Lung (tissue), 12 donors: ENCODE measurements around the gene FGFR3. TPM values are rescaled to one million over a fixed set of nuclear protein-coding genes. Genes with fewer than 3 reads are reported as not detected.

ENCODE experiments used
- ATAC-seq: fragments of 200-7000 bp; cut with Tn5 transposase; one replicate; pipeline ENCODE4 v1.9.1; 2020; ENCODE audit warnings: moderate number of reproducible peaks; ENCODE audit not compliant: insufficient read depth, low FRiP score
- DNase-seq, 3 donors: peaks; one replicate each; pipeline ENCODE4 v3.0.0-alpha.2; 2013 to 2017
- H3K27ac ChIP-seq, 2 donors: one replicate each; pipeline ENCODE4 v1.5.1; 2013; ENCODE audit warnings: mild to moderate bottlenecking in 2 of 2, moderate library complexity in 2 of 2, control low read depth in 1 of 2, inconsistent platforms in 1 of 2, low read depth in 1 of 2, low read length in 1 of 2
- H3K27me3 ChIP-seq, 3 donors: one replicate each; pipeline ENCODE4 v1.5.1; 2013; ENCODE audit warnings: low read length in 2 of 3; ENCODE audit not compliant: control insufficient read depth in 3 of 3, insufficient read depth in 3 of 3
- H3K36me3 ChIP-seq, 4 donors: one replicate each; pipeline ENCODE4 v1.5.1; 2013; ENCODE audit warnings: low read length in 4 of 4, mild to moderate bottlenecking in 1 of 4, moderate library complexity in 1 of 4; ENCODE audit not compliant: control insufficient read depth in 4 of 4, insufficient read depth in 4 of 4
- H3K4me1 ChIP-seq, 5 donors: one replicate each; pipeline ENCODE4 v1.5.1; 2013; ENCODE audit warnings: low read length in 5 of 5, mild to moderate bottlenecking in 2 of 5, moderate library complexity in 1 of 5; ENCODE audit not compliant: control insufficient read depth in 5 of 5, insufficient read depth in 5 of 5
- H3K4me3 ChIP-seq: one replicate; pipeline ENCODE4 v1.5.1; 2013; ENCODE audit warnings: mild to moderate bottlenecking, control low read depth, moderate library complexity
- H3K9ac ChIP-seq, 2 donors: one replicate each; pipeline ENCODE4 v1.5.1; 2013; ENCODE audit warnings: low read length in 2 of 2, control low read depth in 1 of 2; ENCODE audit not compliant: insufficient read depth in 1 of 2
- H3K9me3 ChIP-seq, 4 donors: one replicate each; pipeline ENCODE4 v1.5.1; 2013; ENCODE audit warnings: low read length in 3 of 4, mild to moderate bottlenecking in 1 of 4, moderate library complexity in 1 of 4; ENCODE audit not compliant: control insufficient read depth in 4 of 4, insufficient read depth in 3 of 4
- CTCF ChIP-seq: IDR thresholded peaks from 2 replicates; pipeline ENCODE4 v1.5.1; 2012; ENCODE audit warnings: mild to moderate bottlenecking; ENCODE audit errors: control extremely low read depth, extremely low read depth
- WGBS, 2 donors: extraction: QIAGEN DNeasy Blood & Tissue Kit; methylation state at CpG; one replicate each; pipeline ENCODE4 v1.1.7; 2013; 5-methylcytosine and 5-hydroxymethylcytosine counted together
- polyA plus RNA-seq, 2 donors: library from polyadenylated mRNA; stranded (reverse); fragments of 200-250 nt; gene quantifications; one replicate each; pipeline ENCODE4 v1.2.1, GENCODE V29; 2013
- total RNA-seq, 2 donors: library from RNA; depleted of rRNA in 1 of 2; stranded (reverse); fragments of >200 nt in 1 of 2; gene quantifications; one replicate each; pipeline ENCODE4 v1.2.1, GENCODE V29; 2014 to 2021
- donor health status: control.
- donor health status: control.
- donor health status: Bipolar disorder and iron deficiency.
- donor health status: healthy.
- donor health status: DM: yes; HTN: yes; CAD: no.

FGFR3 gene
- total and polyA plus RNA-seq, 4 donors = 8.1 to 99.3 (median 22.4) TPM

- Histone ChIP-seq H3K4me1 (peaks cover 0 to 60% (median 5%) of the 10 kb centered on the region in 5 donors), H3K36me3 (no peaks in the 10 kb centered on the region), H3K9me3 (no peaks in the 10 kb centered on the region), H3K9ac (peak overlapping the region in 1 of 2 donors; percentile 63), H3K27ac (peak overlapping the region in 1 of 2 donors; percentile 76), H3K4me3 (no peak overlapping the region), H3K27me3 (no peaks in the 10 kb centered on the region)
- ATAC-seq (no peak), DNase-seq (peak; percentile 47 to 68 (median 65))
- TF ChIP-seq CTCF = no peak
- WGBS, 2 donors = 17 to 32% methylated on average over 17 to 30 of the region's 32 CpGs
Observed at GRCh38 chr4:1767770-1768366, 25.2 kb upstream of the FGFR3 start.

GRCh38 chr4:1768367-1769034, 24.6 kb upstream of the FGFR3 start:
- H3K9ac ChIP-seq = peak overlapping the region in 1 of 2 donors; percentile 63
- ATAC-seq (no peak), DNase-seq (peak; percentile 75 to 89 (median 88))
- no peak overlapping the region for H3K4me3 ChIP-seq
- no peaks in the 10 kb centered on the region for H3K36me3 ChIP-seq
- peaks cover 0 to 64% (median 5%) of the 10 kb centered on the region in 5 donors for H3K4me1 ChIP-seq
- WGBS, 2 donors = 58 to 61% methylated on average over 23 of the region's 23 CpGs
- peak overlapping the region in 1 of 2 donors; percentile 76 for H3K27ac ChIP-seq
- TF ChIP-seq CTCF = no peak
- no peaks in the 10 kb centered on the region for H3K9me3 ChIP-seq
- no peaks in the 10 kb centered on the region for H3K27me3 ChIP-seq

GRCh38 chr4:1769692-1770091, 23.4 kb upstream of the FGFR3 start:
- Histone ChIP-seq H3K4me1 (peaks cover 0 to 58% (median 4%) of the 10 kb centered on the region in 5 donors), H3K36me3 (no peaks in the 10 kb centered on the region), H3K4me3 (no peak overlapping the region), H3K27ac (peak overlapping the region in 1 of 2 donors; percentile 44), H3K9me3 (no peaks in the 10 kb centered on the region), H3K9ac (peak overlapping the region in 1 of 2 donors; percentile 25), H3K27me3 (no peaks in the 10 kb centered on the region)
- no peak for TF ChIP-seq CTCF
- DNase-seq (no peak), ATAC-seq (no peak)
- WGBS, 2 donors = 65 to 88% methylated on average over 4 to 6 of the region's 6 CpGs
